Ascending aorta (tissue), 2 donors: ENCODE data around the gene IRX5. TPM values are rescaled to one million over a fixed set of nuclear protein-coding genes. Genes with fewer than 3 reads are reported as not detected.

Experiments used
- DNase-seq, 2 donors: peaks; one replicate each; pipeline ENCODE4 v3.0.0-alpha.2; 2019; ENCODE audit warnings: low spot score in 2 of 2
- H3K27ac ChIP-seq, 2 donors: fragments of 200-600 bp; sonication (generic); one replicate each; pipeline ENCODE4 v1.5.1; 2016 to 2017; ENCODE audit warnings: mild to moderate bottlenecking in 1 of 2
- H3K27me3 ChIP-seq: fragments of 200-600 bp; sonication (generic); one replicate; pipeline ENCODE4 v1.5.1; 2017
- H3K36me3 ChIP-seq, 2 donors: fragments of 200-600 bp; sonication (generic); one replicate each; pipeline ENCODE4 v1.5.1; 2016
- H3K4me1 ChIP-seq, 2 donors: fragments of 200-600 bp; sonication (generic); one replicate each; pipeline ENCODE4 v1.5.1; 2016 to 2017; ENCODE audit warnings: mild to moderate bottlenecking in 1 of 2
- H3K4me3 ChIP-seq, 2 donors: fragments of 200-600 bp; sonication (generic); one replicate each; pipeline ENCODE4 v1.5.1; 2016 to 2017; ENCODE audit warnings: mild to moderate bottlenecking in 1 of 2
- H3K9me3 ChIP-seq, 2 donors: fragments of 200-600 bp; sonication (generic); one replicate each; pipeline ENCODE4 v1.5.1; 2016
- intact Hi-C: fragments of 100-400 bp; cut with DNase I; formaldehyde crosslinking; loops from one replicate; pipeline ENCODE4 v1.15.1; 2023
- total RNA-seq: library from RNA; depleted of rRNA; stranded (reverse); fragments of >200 nt; gene quantifications from one replicate; pipeline ENCODE4 v1.1.0, GENCODE V29; 2016
- TF ChIP-seq, protein P1 (sequence below), 3 experiments: fragments of 200-600 bp in 2 of 3; fragments of 450-650 bp in 1 of 3; sonication (generic) in 2 of 3; IDR thresholded peaks; one replicate each; pipeline ENCODE4 v1.5.1; 2016 to 2019; ENCODE audit warnings: antibody characterized with exemption in 3 of 3, mild to moderate bottlenecking in 1 of 3, moderate library complexity in 1 of 3

Gene IRX5
- total RNA-seq, 1 donor from 2014 or later, result not detected

DNA sequence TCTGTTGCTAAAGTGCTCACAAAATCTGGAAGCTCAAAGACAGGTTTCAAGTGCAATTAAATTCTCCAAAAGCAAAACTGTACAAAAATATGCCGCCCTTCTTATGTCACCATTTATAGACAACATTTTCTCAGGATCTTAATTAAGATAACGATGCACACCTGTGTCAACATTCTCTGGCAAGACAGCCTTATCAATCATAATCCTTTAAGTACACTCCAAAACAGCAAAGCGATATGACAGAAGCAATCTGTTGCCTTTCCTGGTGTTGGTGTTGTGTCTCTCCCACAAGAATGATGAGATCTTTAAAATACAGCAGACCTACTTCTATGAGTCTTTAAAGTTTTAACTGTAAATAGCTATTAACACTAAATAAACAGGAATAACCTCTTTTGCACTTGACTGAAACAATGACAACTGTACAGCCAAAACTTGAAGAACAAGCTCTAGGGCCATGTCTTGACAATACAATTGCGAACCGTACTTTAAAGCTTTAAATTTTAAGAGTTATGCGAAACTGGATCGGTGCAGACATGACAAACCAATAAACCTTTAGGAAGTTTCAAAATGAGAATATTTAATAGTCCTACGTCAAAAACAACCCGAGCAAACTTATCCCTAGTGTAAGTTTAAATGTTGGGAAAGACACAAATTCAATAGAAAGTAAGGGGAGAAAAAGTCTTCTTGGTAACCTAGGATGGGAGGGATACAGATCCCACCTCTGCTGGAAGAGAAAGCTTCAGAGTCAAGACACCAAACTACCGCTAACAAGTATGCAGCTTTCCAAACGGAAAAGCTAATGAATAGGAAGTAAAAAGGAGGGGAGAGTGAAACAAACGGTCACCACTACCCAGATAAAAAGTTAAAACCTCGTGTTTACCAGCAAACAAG lies 3.3 kb upstream of the IRX5 start:
- peaks cover 7 to 9% of the 10 kb centered on the region in 2 donors for H3K4me1 ChIP-seq
- no peaks in the 10 kb centered on the region for H3K9me3 ChIP-seq
- DNase-seq, result no peak
- H3K27me3 ChIP-seq, result no peaks in the 10 kb centered on the region
- TF ChIP-seq, protein P1, sequence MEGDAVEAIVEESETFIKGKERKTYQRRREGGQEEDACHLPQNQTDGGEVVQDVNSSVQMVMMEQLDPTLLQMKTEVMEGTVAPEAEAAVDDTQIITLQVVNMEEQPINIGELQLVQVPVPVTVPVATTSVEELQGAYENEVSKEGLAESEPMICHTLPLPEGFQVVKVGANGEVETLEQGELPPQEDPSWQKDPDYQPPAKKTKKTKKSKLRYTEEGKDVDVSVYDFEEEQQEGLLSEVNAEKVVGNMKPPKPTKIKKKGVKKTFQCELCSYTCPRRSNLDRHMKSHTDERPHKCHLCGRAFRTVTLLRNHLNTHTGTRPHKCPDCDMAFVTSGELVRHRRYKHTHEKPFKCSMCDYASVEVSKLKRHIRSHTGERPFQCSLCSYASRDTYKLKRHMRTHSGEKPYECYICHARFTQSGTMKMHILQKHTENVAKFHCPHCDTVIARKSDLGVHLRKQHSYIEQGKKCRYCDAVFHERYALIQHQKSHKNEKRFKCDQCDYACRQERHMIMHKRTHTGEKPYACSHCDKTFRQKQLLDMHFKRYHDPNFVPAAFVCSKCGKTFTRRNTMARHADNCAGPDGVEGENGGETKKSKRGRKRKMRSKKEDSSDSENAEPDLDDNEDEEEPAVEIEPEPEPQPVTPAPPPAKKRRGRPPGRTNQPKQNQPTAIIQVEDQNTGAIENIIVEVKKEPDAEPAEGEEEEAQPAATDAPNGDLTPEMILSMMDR (IDR thresholded peaks at IDR 0.05), result no peak
- H3K4me3 ChIP-seq, result peak overlapping the region; percentile 82 to 94
- H3K36me3 ChIP-seq, result no peaks in the 10 kb centered on the region
- intact Hi-C loops, result loop anchor here (1.0 to 10.0 kb wide), 5 partner anchors 273 to 1793 kb away; partner anchors contain the start of genes IRX3 and RBL2
- peak overlapping the region; percentile 91 to 99 for H3K27ac ChIP-seq

DNA sequence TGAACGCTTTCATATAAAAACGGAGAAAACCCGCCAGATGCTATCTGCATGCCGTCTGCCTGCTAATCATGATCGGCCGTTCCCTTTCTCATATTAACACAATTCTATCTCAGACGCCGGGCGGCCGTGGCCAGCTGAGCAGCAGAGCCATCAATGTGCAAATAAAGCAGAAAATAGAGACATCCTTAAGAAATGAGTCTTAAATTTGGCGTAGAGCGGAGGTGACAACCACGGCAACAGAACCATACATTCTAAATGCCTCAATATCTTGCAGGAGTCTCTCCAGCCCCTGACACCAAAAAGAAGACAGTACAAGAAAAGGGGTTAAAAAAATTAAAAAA lies 2.7 kb upstream of the IRX5 start:
- H3K27ac ChIP-seq, result peak overlapping the region; percentile 91 to 99
- H3K27me3 ChIP-seq, result no peaks in the 10 kb centered on the region
- no peak for DNase-seq
- intact Hi-C loops, result loop anchor here (1.0 to 10.0 kb wide), 5 partner anchors 273 to 1793 kb away; partner anchors contain the start of genes IRX3 and RBL2
- H3K4me3 ChIP-seq, result peak overlapping the region; percentile 82 to 94
- H3K36me3 ChIP-seq, result no peaks in the 10 kb centered on the region
- no peaks in the 10 kb centered on the region for H3K9me3 ChIP-seq
- TF ChIP-seq, protein P1 (IDR thresholded peaks at IDR 0.05), result no peak
- H3K4me1 ChIP-seq, result peaks cover 7 to 13% of the 10 kb centered on the region in 2 donors

DNA sequence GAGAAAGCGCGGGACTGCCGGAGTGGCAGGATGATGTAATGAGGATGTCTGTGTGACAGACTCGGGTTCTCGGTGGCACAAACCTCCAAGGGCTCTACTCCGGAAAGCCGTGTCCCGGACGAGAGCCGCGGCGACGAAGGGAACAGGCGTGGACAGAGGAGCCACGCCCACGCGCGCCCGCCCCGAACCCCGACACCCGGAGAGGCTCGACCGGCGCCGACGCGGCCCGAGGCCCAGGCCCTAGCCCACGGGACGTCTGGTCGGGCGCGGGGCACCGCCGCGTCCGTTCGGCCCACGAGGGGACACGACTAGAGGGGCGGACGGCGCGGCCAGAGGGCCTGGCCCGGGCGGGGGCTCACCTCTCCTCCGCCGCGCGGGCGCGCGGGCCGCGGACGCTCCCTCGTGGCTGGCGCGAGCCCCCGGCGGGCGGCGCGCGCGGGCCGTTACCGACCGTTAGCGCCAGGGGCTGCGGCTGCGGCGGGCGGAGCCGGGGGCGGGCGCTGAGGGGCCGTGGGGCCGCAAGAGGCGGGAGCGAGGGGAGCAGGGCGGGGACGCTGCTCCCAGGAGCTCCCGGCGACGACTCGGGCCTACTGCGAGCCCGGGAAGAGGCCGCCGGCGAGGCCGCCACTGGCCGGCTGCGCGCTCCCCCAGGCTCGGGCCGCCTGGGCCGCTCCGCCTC lies 2.1 kb upstream of the IRX5 start:
- no peaks in the 10 kb centered on the region for H3K9me3 ChIP-seq
- H3K27ac ChIP-seq, result peak overlapping the region; percentile 91 to 99
- H3K4me1 ChIP-seq, result peaks cover 7 to 13% of the 10 kb centered on the region in 2 donors
- TF ChIP-seq, protein P1 (IDR thresholded peaks at IDR 0.05), result peak in 1 of 3 experiments; percentile 35
- peaks cover 0 to 3% of the 10 kb centered on the region in 2 donors for H3K36me3 ChIP-seq
- intact Hi-C loops, result loop anchor here (1.0 to 10.0 kb wide), 5 partner anchors 274 to 1794 kb away; partner anchors contain the start of genes IRX3 and RBL2
- peak in 1 of 2 donors; percentile 82 for DNase-seq
- H3K27me3 ChIP-seq, result no peaks in the 10 kb centered on the region
- peak overlapping the region; percentile 82 to 94 for H3K4me3 ChIP-seq

DNA sequence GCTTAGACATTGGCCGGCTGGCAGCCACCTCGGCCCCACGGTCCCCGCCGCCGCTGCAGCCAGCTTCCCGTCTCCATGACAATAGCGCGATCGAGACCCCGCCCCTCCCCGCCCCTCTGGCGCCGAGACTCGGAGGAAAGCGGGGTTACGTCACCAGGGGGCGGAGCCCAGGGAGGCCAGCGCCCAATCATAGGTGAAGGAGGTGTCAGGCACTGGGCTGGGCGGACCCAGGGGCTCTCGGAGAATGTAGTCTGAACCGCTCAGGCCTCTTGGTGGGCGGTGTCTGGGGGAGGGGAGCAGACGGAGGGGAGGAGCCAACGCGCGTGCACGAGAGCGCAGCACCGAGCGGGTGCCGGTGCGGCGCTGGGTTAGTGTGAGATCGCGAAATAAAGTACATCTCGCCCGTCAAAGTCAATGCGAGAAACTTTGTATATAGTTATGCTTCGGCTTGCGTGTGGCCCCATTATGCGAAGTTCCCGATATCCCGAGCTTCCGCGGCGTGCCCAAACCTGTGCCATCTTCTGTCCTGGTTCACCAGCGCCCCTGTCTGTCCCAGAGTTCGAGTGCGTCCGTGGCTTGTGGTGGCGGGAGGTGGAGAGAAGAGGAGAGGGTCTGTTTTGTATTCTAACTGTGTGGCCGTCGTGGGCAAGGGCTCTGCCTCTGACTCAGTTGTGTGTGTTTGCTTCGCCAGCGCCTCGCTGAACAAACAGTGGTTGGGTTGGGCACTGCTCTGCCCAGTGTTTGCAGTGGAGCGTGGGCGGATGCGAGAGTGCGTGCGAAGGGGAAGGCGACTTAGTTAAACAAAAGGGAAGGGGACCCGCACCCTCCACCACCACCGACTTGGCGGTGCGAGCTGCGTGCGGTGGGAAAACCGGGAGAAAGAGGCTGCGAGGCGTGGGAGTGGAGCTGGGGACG lies 1.3 kb upstream of the IRX5 start:
- peak; percentile 98 to 100 for DNase-seq
- Histone ChIP-seq H3K4me3 (peak overlapping the region; percentile 82 to 94), H3K27me3 (no peaks in the 10 kb centered on the region), H3K27ac (peak overlapping the region; percentile 91 to 99), H3K9me3 (no peaks in the 10 kb centered on the region), H3K36me3 (peaks cover 0 to 3% of the 10 kb centered on the region in 2 donors), H3K4me1 (peaks cover 7 to 13% of the 10 kb centered on the region in 2 donors)
- intact Hi-C loops, result loop anchor here (2.0 to 10.0 kb wide), 7 partner anchors 275 to 1795 kb away; partner anchors contain the start of genes AKTIP, GNAO1, IRX3 and RBL2
- TF ChIP-seq, protein P1 (IDR thresholded peaks at IDR 0.05), result peak in 2 of 3 experiments; percentile 17 to 34

DNA sequence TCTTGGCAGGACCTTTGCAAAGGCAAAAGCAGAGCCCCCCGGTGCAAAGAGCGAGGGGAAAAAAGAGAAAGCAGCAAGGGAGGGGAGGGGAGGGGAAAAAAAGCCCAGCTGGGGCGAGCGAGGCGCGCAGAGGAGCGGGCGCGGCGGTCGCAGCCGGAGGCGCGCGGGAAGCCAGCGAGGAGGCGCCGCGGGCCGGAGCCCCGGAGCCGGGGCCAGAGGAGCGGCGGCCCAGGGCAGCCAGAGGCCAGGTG lies 129 bp downstream of the IRX5 start:
- H3K9me3 ChIP-seq, result no peaks in the 10 kb centered on the region
- intact Hi-C loops, result loop anchor here (2.0 to 10.0 kb wide), 3 partner anchors 736 to 1428 kb away; partner anchors contain the start of genes AKTIP and GNAO1
- peak overlapping the region; percentile 91 to 99 for H3K27ac ChIP-seq
- no peak for DNase-seq
- TF ChIP-seq, protein P1 (IDR thresholded peaks at IDR 0.05), result no peak
- peak overlapping the region; percentile 82 to 94 for H3K4me3 ChIP-seq
- H3K27me3 ChIP-seq, result no peaks in the 10 kb centered on the region
- peaks cover 0 to 3% of the 10 kb centered on the region in 2 donors for H3K36me3 ChIP-seq
- H3K4me1 ChIP-seq, result peaks cover 7 to 13% of the 10 kb centered on the region in 2 donors
